Neuronal stem cell (in vitro differentiated cells): ENCODE results near the gene MSMP.

ENCODE experiments used
- DNase-seq: peaks from one replicate; pipeline ENCODE4 v3.0.0-alpha.2; 2013; ENCODE audit warnings: low spot score
- H2AFZ ChIP-seq: one replicate; pipeline ENCODE4 v1.6.1; 2013; ENCODE audit warnings: mild to moderate bottlenecking, low read length, inconsistent platforms
- H2AK5ac ChIP-seq: 2 replicates; pipeline ENCODE4 v1.6.1; 2013; ENCODE audit warnings: low read depth, mild to moderate bottlenecking, inconsistent platforms, low read length, moderate library complexity, mixed read lengths
- H2BK120ac ChIP-seq: 2 replicates; pipeline ENCODE4 v1.6.1; 2013; ENCODE audit warnings: low read depth, mild to moderate bottlenecking, inconsistent platforms, low read length, moderate library complexity, mixed read lengths
- H2BK12ac ChIP-seq: one replicate; pipeline ENCODE4 v1.6.1; 2013; ENCODE audit warnings: low read length, inconsistent platforms
- H2BK15ac ChIP-seq: 2 replicates; pipeline ENCODE4 v1.6.1; 2013; ENCODE audit warnings: mild to moderate bottlenecking, low read length, inconsistent platforms, mixed read lengths
- H2BK5ac ChIP-seq: one replicate; pipeline ENCODE4 v1.6.1; 2013; ENCODE audit warnings: inconsistent platforms, mild to moderate bottlenecking, low read length, moderate library complexity
- H3K14ac ChIP-seq: one replicate; pipeline ENCODE4 v1.6.1; 2013; ENCODE audit warnings: low read length, inconsistent platforms
- H3K18ac ChIP-seq: 2 replicates; pipeline ENCODE4 v1.6.1; 2013; ENCODE audit warnings: low read length, inconsistent platforms
- H3K23ac ChIP-seq: 2 replicates; pipeline ENCODE4 v1.6.1; 2013; ENCODE audit warnings: low read depth, mild to moderate bottlenecking, mixed read lengths, low read length, inconsistent platforms; ENCODE audit not compliant: poor library complexity
- H3K27ac ChIP-seq: replicated peaks from 3 replicates; pipeline ENCODE4 v1.5.1; 2013; ENCODE audit warnings: low read length, inconsistent platforms
- H3K27me3 ChIP-seq, 3 experiments: 2 replicates each; pipeline ENCODE4 v1.6.1; 2013; ENCODE audit warnings: low read length in 3 of 3, mild to moderate bottlenecking in 2 of 3, inconsistent platforms in 1 of 3, low read depth in 1 of 3, mixed read lengths in 1 of 3, moderate library complexity in 1 of 3; ENCODE audit not compliant: control insufficient read depth in 3 of 3, insufficient read depth in 3 of 3
- H3K36me3 ChIP-seq, 2 donors: replicated peaks in 1 of 2; 2 replicates each; pipeline ENCODE4 v1.6.1; 2013; ENCODE audit warnings: low read length in 2 of 2; ENCODE audit not compliant: control insufficient read depth in 2 of 2, insufficient read depth in 2 of 2
- H3K4ac ChIP-seq: 2 replicates; pipeline ENCODE4 v1.6.1; 2013; ENCODE audit warnings: inconsistent platforms, mild to moderate bottlenecking, low read length, moderate library complexity
- H3K4me1 ChIP-seq, 2 donors: 1 replicate in 1 of 2; 2 replicates in 1 of 2; pipeline ENCODE4 v1.6.1; 2013; ENCODE audit warnings: low read length in 2 of 2, low read depth in 1 of 2; ENCODE audit not compliant: control insufficient read depth in 2 of 2, insufficient read depth in 1 of 2
- H3K4me2 ChIP-seq: one replicate; pipeline ENCODE4 v1.6.1; 2013; ENCODE audit warnings: mild to moderate bottlenecking, low read length, inconsistent platforms; ENCODE audit not compliant: insufficient read depth, poor library complexity, severe bottlenecking
- H3K4me3 ChIP-seq, 2 donors: 2 replicates each; pipeline ENCODE4 v1.5.1; 2013; ENCODE audit warnings: low read length in 2 of 2, mild to moderate bottlenecking in 2 of 2, inconsistent platforms in 1 of 2, moderate library complexity in 1 of 2
- H3K79me1 ChIP-seq: one replicate; pipeline ENCODE4 v1.6.1; 2013; ENCODE audit warnings: low read depth, mild to moderate bottlenecking, inconsistent platforms, low read length, moderate library complexity
- H3K9ac ChIP-seq: one replicate; pipeline ENCODE4 v1.6.1; 2013; ENCODE audit warnings: mild to moderate bottlenecking, low read depth, low read length, inconsistent platforms; ENCODE audit not compliant: poor library complexity
- H3K9me3 ChIP-seq, 2 donors: replicated peaks in 1 of 2; 2 replicates each; pipeline versions ENCODE3 to v1.6.1; 2013; ENCODE audit warnings: low read length in 2 of 2, mild to moderate bottlenecking in 2 of 2, inconsistent platforms in 1 of 2, low read depth in 1 of 2, mixed read lengths in 1 of 2, moderate library complexity in 1 of 2; ENCODE audit not compliant: control insufficient read depth in 2 of 2, insufficient read depth in 1 of 2
- H4K8ac ChIP-seq: one replicate; pipeline ENCODE4 v1.6.1; 2013; ENCODE audit warnings: low read depth, mild to moderate bottlenecking, inconsistent platforms, low read length, moderate library complexity
- H4K91ac ChIP-seq: one replicate; pipeline ENCODE4 v1.6.1; 2013; ENCODE audit warnings: low read length, low read depth, mild to moderate bottlenecking, inconsistent platforms; ENCODE audit not compliant: poor library complexity
- WGBS, 2 donors: extraction: QIAGEN DNeasy Blood & Tissue Kit; methylation state at CpG; one replicate each; pipeline ENCODE4 v1.1.7; 2013; ENCODE audit warnings: missing lambda C conversion rate in 2 of 2, mixed read lengths in 1 of 2; ENCODE audit not compliant: insufficient read length in 2 of 2, insufficient replicate concordance in 1 of 2; ENCODE audit errors: extremely low coverage in 2 of 2; 5-methylcytosine and 5-hydroxymethylcytosine counted together

Gene MSMP

GRCh38 chr9:35732185-35732799 lies 21.8 kb downstream of the MSMP start, which contains the start of the genes CREB3 and TLN1:
Gene CREB3, plus strand, starts transcription at chr9:35732666. Its CDS starts 107 bp downstream, at chr9:35732773.
Gene TLN1, minus strand, starts transcription at chr9:35732195. Its CDS starts 6,501 bp downstream, at chr9:35725694.
- H3K4ac ChIP-seq = no peak within 1 kb of the TSS
- no peaks in the 10 kb centered on the region for H3K79me1 ChIP-seq
- no peak within 1 kb of the TSS for H2BK120ac ChIP-seq
- H3K27me3 ChIP-seq = no peaks in the 10 kb centered on the region
- H3K27ac ChIP-seq = peak within 1 kb of the TSS; percentile 98
- peaks cover 38 to 48% of the 10 kb centered on the region in 2 donors for H3K4me1 ChIP-seq
- no CpG with 5 or more reads among the region's 49 CpGs for WGBS, 2 donors
- H3K14ac ChIP-seq = peak within 1 kb of the TSS; percentile 50
- H3K23ac ChIP-seq = peak within 1 kb of the TSS; percentile 37
- no peak within 1 kb of the TSS for H2BK12ac ChIP-seq
- peaks cover 25 to 51% of the 10 kb centered on the region in 2 donors for H3K36me3 ChIP-seq
- no peaks in the 10 kb centered on the region for H3K9me3 ChIP-seq
- peak within 1 kb of the TSS; percentile 92 for H3K18ac ChIP-seq
- no peak within 1 kb of the TSS for H4K91ac ChIP-seq
- peak within 1 kb of the TSS; percentile 74 to 97 for H3K4me3 ChIP-seq
- peak within 1 kb of the TSS; percentile 76 for H3K4me2 ChIP-seq
- H2AK5ac ChIP-seq = peak within 1 kb of the TSS; percentile 20
- H2BK5ac ChIP-seq = peak within 1 kb of the TSS; percentile 16
- DNase-seq = peak; percentile 95
- no peak within 1 kb of the TSS for H4K8ac ChIP-seq
- H3K9ac ChIP-seq = peak within 1 kb of the TSS; percentile 96
- peak within 1 kb of the TSS; percentile 90 for H2AFZ ChIP-seq
- peak within 1 kb of the TSS; percentile 19 for H2BK15ac ChIP-seq

GRCh38 chr9:35731415-35732184 lies 22.5 kb downstream of the MSMP start:
- H2BK5ac ChIP-seq = no peak overlapping the region
- H2BK12ac ChIP-seq = no peak overlapping the region
- peak overlapping the region; percentile 58 for H3K4me2 ChIP-seq
- H4K91ac ChIP-seq = no peak overlapping the region
- H2BK15ac ChIP-seq = peak overlapping the region; percentile 19
- H3K18ac ChIP-seq = peak overlapping the region; percentile 91
- H3K9ac ChIP-seq = peak overlapping the region; percentile 96
- H3K23ac ChIP-seq = peak overlapping the region; percentile 37
- H3K4me1 ChIP-seq = peaks cover 45 to 49% of the 10 kb centered on the region in 2 donors
- H3K79me1 ChIP-seq = peaks cover 3% of the 10 kb centered on the region
- peak overlapping the region; percentile 20 for H2AK5ac ChIP-seq
- H3K14ac ChIP-seq = no peak overlapping the region
- DNase-seq = peak; percentile 24
- peak overlapping the region; percentile 74 to 97 for H3K4me3 ChIP-seq
- no peak overlapping the region for H2BK120ac ChIP-seq
- peak overlapping the region; percentile 98 for H3K27ac ChIP-seq
- peaks cover 18 to 49% of the 10 kb centered on the region in 2 donors for H3K36me3 ChIP-seq
- no peak overlapping the region for H3K4ac ChIP-seq
- no peaks in the 10 kb centered on the region for H3K9me3 ChIP-seq
- H2AFZ ChIP-seq = peak overlapping the region; percentile 90
- H3K27me3 ChIP-seq = no peaks in the 10 kb centered on the region
- WGBS, 2 donors = no CpG with 5 or more reads among the region's 47 CpGs
- no peak overlapping the region for H4K8ac ChIP-seq

GRCh38 chr9:35730486-35730854 lies 23.6 kb downstream of the MSMP start:
- no peak for DNase-seq
- peak overlapping the region in 1 of 2 donors; percentile 74 for H3K4me3 ChIP-seq
- 100% methylated on average over 1 to 2 of the region's 2 CpGs for WGBS, 2 donors
- H2BK12ac ChIP-seq = no peak overlapping the region
- H2BK15ac ChIP-seq = no peak overlapping the region
- H2BK120ac ChIP-seq = no peak overlapping the region
- no peak overlapping the region for H4K8ac ChIP-seq
- H3K23ac ChIP-seq = no peak overlapping the region
- H2AK5ac ChIP-seq = no peak overlapping the region
- H3K4ac ChIP-seq = no peak overlapping the region
- H2AFZ ChIP-seq = no peak overlapping the region
- H3K27ac ChIP-seq = peak overlapping the region; percentile 1
- H3K27me3 ChIP-seq = no peaks in the 10 kb centered on the region
- peaks cover 3% of the 10 kb centered on the region for H3K79me1 ChIP-seq
- H3K18ac ChIP-seq = no peak overlapping the region
- H3K9ac ChIP-seq = no peak overlapping the region
- no peak overlapping the region for H2BK5ac ChIP-seq
- H3K36me3 ChIP-seq = peaks cover 8 to 46% of the 10 kb centered on the region in 2 donors
- H3K4me1 ChIP-seq = peaks cover 46 to 48% of the 10 kb centered on the region in 2 donors
- H3K9me3 ChIP-seq = no peaks in the 10 kb centered on the region
- H3K4me2 ChIP-seq = peak overlapping the region; percentile 29
- no peak overlapping the region for H4K91ac ChIP-seq
- no peak overlapping the region for H3K14ac ChIP-seq
